Smooth muscle cell (in vitro differentiated cells): ENCODE data around the gene CATSPER1. TPM values are rescaled to one million over a fixed set of nuclear protein-coding genes. Genes with fewer than 3 reads are reported as not detected.

Source experiments
- DNase-seq: peaks from one replicate; lab custom pipeline; 2025; ENCODE audit not compliant: unreplicated experiment; lab: John Stamatoyannopoulos, UW
- H2AFZ ChIP-seq: fragments of 200-600 bp; sonication (generic); 2 replicates; pipeline ENCODE4 v1.6.0; 2016; ENCODE audit warnings: antibody characterized with exemption, low read depth, mild to moderate bottlenecking
- H3F3A ChIP-seq: fragments of 200-600 bp; sonication (generic); 2 replicates; pipeline ENCODE4 v1.6.0; 2017; ENCODE audit warnings: antibody characterized with exemption, low read depth
- H3K27ac ChIP-seq: fragments of 200-600 bp; sonication (generic); 2 replicates; pipeline ENCODE4 v1.5.1; 2016; ENCODE audit warnings: low read depth, mild to moderate bottlenecking
- H3K27me3 ChIP-seq: fragments of 200-600 bp; sonication (generic); 2 replicates; pipeline ENCODE4 v1.6.1; 2016; ENCODE audit warnings: low read depth, mild to moderate bottlenecking
- H3K36me3 ChIP-seq: fragments of 200-600 bp; sonication (generic); 2 replicates; pipeline ENCODE4 v1.5.1; 2016; ENCODE audit warnings: low read depth
- H3K4me1 ChIP-seq: fragments of 200-600 bp; sonication (generic); 2 replicates; pipeline ENCODE4 v1.5.1; 2016; ENCODE audit warnings: low read depth
- H3K4me2 ChIP-seq: fragments of 200-600 bp; sonication (generic); 2 replicates; pipeline ENCODE4 v1.6.0; 2016; ENCODE audit warnings: mild to moderate bottlenecking
- H3K4me3 ChIP-seq: fragments of 200-600 bp; sonication (generic); 2 replicates; pipeline ENCODE4 v1.5.1; 2016; ENCODE audit warnings: mild to moderate bottlenecking
- H3K79me2 ChIP-seq: fragments of 200-600 bp; sonication (generic); 2 replicates; pipeline ENCODE4 v1.6.0; 2016; ENCODE audit warnings: low read depth, mild to moderate bottlenecking
- H3K9ac ChIP-seq: fragments of 200-600 bp; sonication (generic); 2 replicates; pipeline ENCODE4 v1.6.0; 2016; ENCODE audit warnings: low read depth
- H3K9me3 ChIP-seq: fragments of 200-600 bp; sonication (generic); replicated peaks from 2 replicates; pipeline ENCODE4 v1.5.1; 2016; ENCODE audit warnings: low read depth
- H4K20me1 ChIP-seq: fragments of 200-600 bp; sonication (generic); 2 replicates; pipeline ENCODE4 v1.6.0; 2016; ENCODE audit warnings: low read depth
- WGBS: methylation state at CpG from one replicate; pipeline ENCODE4 v1.1.7; 2016; ENCODE audit warnings: low lambda C conversion rate; 5-methylcytosine and 5-hydroxymethylcytosine counted together
- polyA plus RNA-seq: library from polyadenylated mRNA; unstranded; fragments of >200 nt; fragmentation: Nextera tagmentation; extraction: Ambion mirVana; gene quantifications from 2 replicates; pipeline ENCODE4 v1.2.1, GENCODE V29; 2016
- total RNA-seq: library from RNA; depleted of rRNA; stranded (reverse); fragments of >200 nt; gene quantifications from 2 replicates; pipeline ENCODE4 v1.2.3, GENCODE V29; 2014
- TF ChIP-seq, protein P1 (sequence below): fragments of 200-600 bp; sonication (generic); IDR thresholded peaks from 2 replicates; pipeline ENCODE4 v1.5.1; 2017; ENCODE audit warnings: borderline replicate concordance, mild to moderate bottlenecking, antibody characterized with exemption; ENCODE audit not compliant: insufficient read depth, poor library complexity, severe bottlenecking

CATSPER1 gene
- total and polyA plus RNA-seq, 2 experiments from 2014 or later = 0.55 TPM; not detected in 1

DNA sequence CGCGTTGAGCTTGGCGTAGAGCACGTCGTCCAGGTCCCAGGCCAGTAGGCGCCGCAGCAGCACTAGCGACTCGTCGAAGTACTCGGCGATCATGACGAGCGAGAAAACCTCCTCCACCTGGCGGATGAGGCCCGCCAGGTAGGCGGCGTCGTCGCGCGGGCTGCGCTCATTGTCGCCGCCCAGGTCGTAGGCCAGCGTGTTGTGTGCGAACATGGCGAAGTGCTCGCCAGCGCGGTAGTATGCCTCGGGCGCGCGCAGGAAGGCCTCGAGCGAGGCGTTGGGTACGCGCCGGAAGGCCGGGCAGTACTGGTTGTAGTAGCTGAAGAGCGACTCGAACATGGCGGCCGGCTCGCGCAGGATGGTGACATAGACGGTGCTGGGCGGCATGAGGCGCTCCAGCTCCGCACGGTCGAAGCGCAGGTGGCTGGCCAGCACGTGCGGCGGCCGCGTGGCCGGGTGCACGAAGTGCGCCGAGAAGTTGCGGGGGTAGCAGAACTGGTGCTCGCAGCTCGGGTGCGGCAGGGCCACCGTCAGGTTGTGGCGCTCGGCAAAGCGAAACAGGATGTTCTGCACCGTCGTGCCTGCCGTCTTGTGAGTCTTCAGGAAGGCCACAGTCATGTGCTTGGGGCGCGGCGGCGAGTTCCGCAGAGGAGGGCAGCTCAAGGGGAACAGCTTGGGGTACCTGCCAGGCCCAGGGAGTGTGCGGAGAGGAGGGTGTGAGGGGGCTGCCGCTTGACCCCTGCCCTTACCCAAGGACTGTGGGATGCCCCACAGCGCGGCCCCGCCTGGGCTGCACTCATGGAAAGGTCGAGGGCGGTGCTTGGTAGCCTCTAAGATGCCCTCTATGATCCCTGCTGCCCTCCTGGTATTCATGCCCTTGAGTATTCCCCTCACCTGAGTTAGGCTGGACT is 17.0 kb upstream of the CATSPER1 start:
- no peak overlapping the region for H2AFZ ChIP-seq
- H3K9me3 ChIP-seq = no peaks in the 10 kb centered on the region
- no peaks in the 10 kb centered on the region for H3K79me2 ChIP-seq
- H3K36me3 ChIP-seq = no peaks in the 10 kb centered on the region
- H3K27me3 ChIP-seq = no peaks in the 10 kb centered on the region
- no peak overlapping the region for H3K9ac ChIP-seq
- no peak for DNase-seq
- no peak overlapping the region for H3K4me2 ChIP-seq
- no peak overlapping the region for H3K27ac ChIP-seq
- TF ChIP-seq, protein P1, sequence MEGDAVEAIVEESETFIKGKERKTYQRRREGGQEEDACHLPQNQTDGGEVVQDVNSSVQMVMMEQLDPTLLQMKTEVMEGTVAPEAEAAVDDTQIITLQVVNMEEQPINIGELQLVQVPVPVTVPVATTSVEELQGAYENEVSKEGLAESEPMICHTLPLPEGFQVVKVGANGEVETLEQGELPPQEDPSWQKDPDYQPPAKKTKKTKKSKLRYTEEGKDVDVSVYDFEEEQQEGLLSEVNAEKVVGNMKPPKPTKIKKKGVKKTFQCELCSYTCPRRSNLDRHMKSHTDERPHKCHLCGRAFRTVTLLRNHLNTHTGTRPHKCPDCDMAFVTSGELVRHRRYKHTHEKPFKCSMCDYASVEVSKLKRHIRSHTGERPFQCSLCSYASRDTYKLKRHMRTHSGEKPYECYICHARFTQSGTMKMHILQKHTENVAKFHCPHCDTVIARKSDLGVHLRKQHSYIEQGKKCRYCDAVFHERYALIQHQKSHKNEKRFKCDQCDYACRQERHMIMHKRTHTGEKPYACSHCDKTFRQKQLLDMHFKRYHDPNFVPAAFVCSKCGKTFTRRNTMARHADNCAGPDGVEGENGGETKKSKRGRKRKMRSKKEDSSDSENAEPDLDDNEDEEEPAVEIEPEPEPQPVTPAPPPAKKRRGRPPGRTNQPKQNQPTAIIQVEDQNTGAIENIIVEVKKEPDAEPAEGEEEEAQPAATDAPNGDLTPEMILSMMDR = no peak
- no peaks in the 10 kb centered on the region for H4K20me1 ChIP-seq
- no peaks in the 10 kb centered on the region for H3K4me1 ChIP-seq
- WGBS = 98% methylated on average over 69 of the region's 88 CpGs
- no peak overlapping the region for H3K4me3 ChIP-seq
- no peaks in the 10 kb centered on the region for H3F3A ChIP-seq

DNA sequence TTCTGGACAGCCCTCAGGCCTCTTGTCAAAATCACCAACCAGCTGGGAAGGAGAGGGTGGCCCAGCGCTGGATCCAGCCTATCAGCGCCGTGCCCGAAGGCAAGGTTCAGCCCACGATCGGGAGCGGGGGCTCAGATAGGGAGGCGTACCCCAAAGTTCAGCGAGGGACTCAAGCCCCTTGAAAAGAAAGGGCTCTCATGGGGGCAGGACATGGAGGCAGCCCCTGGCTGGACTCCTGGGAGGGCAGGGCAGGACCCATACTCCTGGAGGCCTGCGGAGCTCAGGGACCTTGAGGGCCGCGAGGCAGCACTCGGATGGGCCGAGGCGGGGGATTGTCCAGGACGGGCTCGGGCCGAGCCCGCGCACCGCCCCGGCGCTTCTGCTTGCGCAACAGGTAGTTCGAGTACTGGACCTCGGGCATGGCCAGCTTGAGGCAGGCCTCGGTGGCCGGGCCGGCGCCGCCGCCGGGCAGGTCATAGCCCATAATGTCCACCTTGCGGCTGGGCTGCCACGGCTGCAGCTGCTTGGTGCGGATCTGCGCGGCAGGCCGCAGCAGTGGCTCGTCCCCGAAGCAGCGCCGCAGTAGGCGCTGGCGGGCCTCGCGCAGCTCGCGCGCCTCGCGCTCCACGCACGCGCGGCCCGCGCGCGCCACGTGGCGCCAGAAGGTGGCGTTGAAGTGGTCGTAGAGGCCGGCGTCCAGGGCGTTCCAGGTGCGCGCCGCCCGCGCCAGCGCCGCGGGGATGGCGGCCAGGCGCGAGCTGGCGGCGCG is 16.1 kb upstream of the CATSPER1 start:
- Histone ChIP-seq H2AFZ (no peak overlapping the region), H3K4me3 (no peak overlapping the region), H4K20me1 (no peaks in the 10 kb centered on the region), H3K9ac (no peak overlapping the region), H3K4me2 (no peak overlapping the region), H3K9me3 (no peaks in the 10 kb centered on the region), H3K27ac (no peak overlapping the region), H3K4me1 (no peaks in the 10 kb centered on the region), H3K27me3 (no peaks in the 10 kb centered on the region), H3K36me3 (no peaks in the 10 kb centered on the region), H3F3A (no peaks in the 10 kb centered on the region), H3K79me2 (no peaks in the 10 kb centered on the region)
- TF ChIP-seq, protein P1 = no peak
- no peak for DNase-seq
- WGBS = 96% methylated on average over 78 of the region's 81 CpGs

DNA sequence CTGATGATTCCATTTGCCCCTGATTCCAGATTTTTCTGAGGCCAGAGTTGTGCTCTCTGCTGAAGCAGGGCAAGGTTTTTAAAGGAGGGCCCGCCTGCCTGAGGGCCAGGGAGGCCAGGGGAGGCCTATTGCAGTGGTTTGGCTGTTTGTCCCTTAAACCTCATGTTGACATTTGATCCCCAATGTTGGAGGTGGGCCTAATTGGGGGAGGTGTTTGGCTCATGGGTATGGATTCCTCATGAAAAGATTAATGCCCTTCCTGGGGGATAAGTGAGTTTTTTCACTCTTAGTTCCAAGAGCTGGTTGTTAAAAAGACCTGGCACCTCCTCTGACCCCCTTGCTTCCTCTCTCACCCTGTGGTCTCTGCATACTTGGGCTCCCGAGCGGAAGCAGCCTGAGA is 13.5 kb upstream of the CATSPER1 start:
- 89% methylated on average over 3 of the region's 3 CpGs for WGBS
- TF ChIP-seq, protein P1 = no peak
- no peaks in the 10 kb centered on the region for H4K20me1 ChIP-seq
- no peaks in the 10 kb centered on the region for H3K9me3 ChIP-seq
- H3K27ac ChIP-seq = no peak overlapping the region
- no peak for DNase-seq
- no peak overlapping the region for H3K4me3 ChIP-seq
- no peak overlapping the region for H3K9ac ChIP-seq
- no peak overlapping the region for H2AFZ ChIP-seq
- H3K4me1 ChIP-seq = no peaks in the 10 kb centered on the region
- H3K36me3 ChIP-seq = no peaks in the 10 kb centered on the region
- no peaks in the 10 kb centered on the region for H3K79me2 ChIP-seq
- no peaks in the 10 kb centered on the region for H3F3A ChIP-seq
- H3K27me3 ChIP-seq = no peaks in the 10 kb centered on the region
- H3K4me2 ChIP-seq = no peak overlapping the region
